SU-DHL-6 (cell line): ENCODE measurements around the gene MRPS14.

Source experiments
- H2AFZ ChIP-seq: fragments of 200-600 bp; sonication (generic); 2 replicates; pipeline ENCODE4 v1.6.1; 2014; ENCODE audit warnings: low read depth, mild to moderate bottlenecking, moderate library complexity, mixed read lengths, antibody characterized with exemption, low read length; ENCODE audit not compliant: severe bottlenecking
- H3F3A ChIP-seq: fragments of 200-600 bp; shearing (Covaris generic); 2 replicates; pipeline ENCODE4 v1.6.0; 2016; ENCODE audit warnings: antibody characterized with exemption, mild to moderate bottlenecking; ENCODE audit not compliant: insufficient read depth
- H3K27ac ChIP-seq: fragments of 200-600 bp; sonication (generic); 2 replicates; pipeline ENCODE4 v1.5.1; 2016; ENCODE audit warnings: low read depth, mild to moderate bottlenecking, low read length, moderate library complexity, mixed read lengths
- H3K27me3 ChIP-seq: fragments of 200-600 bp; sonication (generic), shearing (Covaris generic); 2 replicates; pipeline ENCODE4 v1.6.0; 2014; ENCODE audit warnings: mild to moderate bottlenecking, low read length
- H3K36me3 ChIP-seq: fragments of 200-600 bp; sonication (generic); 2 replicates; pipeline ENCODE4 v1.6.1; 2014; ENCODE audit warnings: mild to moderate bottlenecking, low read length, mixed read lengths
- H3K4me2 ChIP-seq: fragments of 300-600, 200-600 bp; shearing (Covaris generic), sonication (generic); 2 replicates; pipeline ENCODE4 v1.6.0; 2014; ENCODE audit warnings: low read length, low read depth, mild to moderate bottlenecking; ENCODE audit not compliant: poor library complexity, severe bottlenecking
- H3K4me3 ChIP-seq: fragments of 200-600 bp; sonication (generic); 2 replicates; pipeline ENCODE4 v1.5.1; 2014; ENCODE audit warnings: antibody characterized with exemption, low read length, mild to moderate bottlenecking, mixed read lengths; ENCODE audit not compliant: insufficient read depth, poor library complexity, severe bottlenecking
- H3K79me2 ChIP-seq: fragments of 200-600 bp; sonication (generic); 2 replicates; pipeline ENCODE4 v1.6.1; 2014; ENCODE audit warnings: mild to moderate bottlenecking, low read length, moderate library complexity; ENCODE audit not compliant: insufficient read depth
- H3K9ac ChIP-seq: fragments of 200-600 bp; sonication (generic); 2 replicates; pipeline ENCODE4 v1.7.0; 2014; ENCODE audit warnings: mild to moderate bottlenecking, low read length
- H3K9me2 ChIP-seq: fragments of 200-600 bp; sonication (generic); replicated peaks from 2 replicates; pipeline ENCODE4 v1.6.1; 2014; ENCODE audit warnings: low read length; ENCODE audit not compliant: insufficient read depth
- H3K9me3 ChIP-seq: fragments of 200-600 bp; sonication (generic); 2 replicates; pipeline ENCODE4 v1.6.1; 2014; ENCODE audit warnings: low read length, mixed read lengths; ENCODE audit not compliant: insufficient read depth
- H4K20me1 ChIP-seq: fragments of 200-600 bp; sonication (generic); 2 replicates; pipeline ENCODE4 v1.6.1; 2014; ENCODE audit warnings: low read depth, mild to moderate bottlenecking, antibody characterized with exemption, low read length, moderate library complexity, mixed read lengths
- CTCF ChIP-seq: fragments of 200-600 bp; sonication (generic); IDR thresholded peaks from one replicate; pipeline ENCODE4 v1.5.1; 2017; ENCODE audit warnings: antibody characterized with exemption, mild to moderate bottlenecking, low read length, moderate library complexity; ENCODE audit not compliant: insufficient read depth, poor library complexity, severe bottlenecking
- EZH2phosphoT487 ChIP-seq: fragments of 200-600 bp; sonication (generic), shearing (Covaris generic); conservative IDR thresholded peaks from 2 replicates; pipeline ENCODE4 v1.6.1; 2018; ENCODE audit warnings: mild to moderate bottlenecking, antibody characterized with exemption, low read length, moderate library complexity, mixed read lengths

The MRPS14 gene

GRCh38 chr1:174964972-174965361 is 58.3 kb downstream of the MRPS14 start:
- peaks cover 33% of the 10 kb centered on the region for H3F3A ChIP-seq
- TF ChIP-seq EZH2phosphoT487 (no peak), CTCF (no peak)
- H2AFZ ChIP-seq = no peak overlapping the region
- H3K4me2 ChIP-seq = peak overlapping the region; percentile 41
- H3K4me3 ChIP-seq = no peak overlapping the region
- no peaks in the 10 kb centered on the region for H3K27me3 ChIP-seq
- peak overlapping the region; percentile 22 for H3K27ac ChIP-seq
- no peaks in the 10 kb centered on the region for H3K9me3 ChIP-seq
- peaks cover 13% of the 10 kb centered on the region; the same call in 1 of the 2 replicates for H3K36me3 ChIP-seq
- no peaks in the 10 kb centered on the region for H4K20me1 ChIP-seq
- no peak overlapping the region for H3K9ac ChIP-seq
- no peaks in the 10 kb centered on the region for H3K9me2 ChIP-seq
- no peaks in the 10 kb centered on the region for H3K79me2 ChIP-seq

GRCh38 chr1:174964261-174964971 is 58.8 kb downstream of the MRPS14 start:
- Histone ChIP-seq H3K9me3 (no peaks in the 10 kb centered on the region), H3K4me3 (no peak overlapping the region), H3K4me2 (peak overlapping the region; percentile 41), H2AFZ (no peak overlapping the region), H3F3A (peaks cover 38% of the 10 kb centered on the region), H3K36me3 (peaks cover 18% of the 10 kb centered on the region; the same call in 1 of the 2 replicates), H3K79me2 (no peaks in the 10 kb centered on the region), H3K27ac (peak overlapping the region; percentile 47), H3K27me3 (no peaks in the 10 kb centered on the region), H4K20me1 (no peaks in the 10 kb centered on the region), H3K9me2 (no peaks in the 10 kb centered on the region), H3K9ac (peak overlapping the region; percentile 7; the same call in 1 of the 2 replicates)
- TF ChIP-seq EZH2phosphoT487 (no peak), CTCF (no peak)

- H3K4me3 ChIP-seq = no peak overlapping the region
- H2AFZ ChIP-seq = no peak overlapping the region
- H3K79me2 ChIP-seq = no peaks in the 10 kb centered on the region
- TF ChIP-seq EZH2phosphoT487 (no peak), CTCF (no peak)
- no peaks in the 10 kb centered on the region for H4K20me1 ChIP-seq
- peak overlapping the region; percentile 41 for H3K4me2 ChIP-seq
- H3K27ac ChIP-seq = peak overlapping the region; percentile 47
- H3F3A ChIP-seq = peaks cover 36% of the 10 kb centered on the region
- H3K9me2 ChIP-seq = no peaks in the 10 kb centered on the region
- H3K36me3 ChIP-seq = peaks cover 25% of the 10 kb centered on the region; the same call in 1 of the 2 replicates
- 0 out of 2 replicates have a peak overlapping the region, but pooled peaks have one; percentile 7 for H3K9ac ChIP-seq
- no peaks in the 10 kb centered on the region for H3K9me3 ChIP-seq
- no peaks in the 10 kb centered on the region for H3K27me3 ChIP-seq
Observed at GRCh38 chr1:174963529-174964125, 59.6 kb downstream of the MRPS14 start.
